ENCODE results near the gene TRIOBP. TPM values are rescaled to one million over a fixed set of nuclear protein-coding genes. Genes with fewer than 3 reads are reported as not detected.
"Not testable (repeated sequence)": the region's sequence is repeated elsewhere in the genome, so short reads cannot be mapped to it uniquely, and the experiment has no call there.

TRIOBP gene
- total RNA-seq, 2 donors from 2014 or later, result 74.7 to 82.2 TPM

- H3K27me3 ChIP-seq (ENCODE audit: control insufficient read depth, insufficient read depth, low read length, poor library complexity, severe bottlenecking), result no peaks in the 10 kb centered on the region
- Mint-ChIP-seq H3K9me3 (peaks cover 4% of the 10 kb centered on the region), H3K4me3 (no peak overlapping the region), H3K27ac (no peak overlapping the region), H3K27me3 (ENCODE audit: insufficient read depth) (no peaks in the 10 kb centered on the region), H3K36me3 (ENCODE audit: low read depth) (peaks cover 61% of the 10 kb centered on the region), H3K4me1 (no peaks in the 10 kb centered on the region)
- 90 to 92% methylated on average over 2 of the region's 2 CpGs for WGBS, 2 experiments (ENCODE audit: insufficient coverage in 1 of 2, insufficient read length in 1 of 2)
- no peak overlapping the region for H3K27ac ChIP-seq (ENCODE audit: low read depth, low read length)
- no peak for TF ChIP-seq CTCF (conservative IDR thresholded peaks at IDR 0.05)
- H3K9me3 ChIP-seq (ENCODE audit: control insufficient read depth, low read length), result peaks cover 7% of the 10 kb centered on the region
- DNase-seq, result no peak
- H3K36me3 ChIP-seq (ENCODE audit: control insufficient read depth, insufficient read depth, low read length), result peaks cover 25% of the 10 kb centered on the region
- H3K9ac ChIP-seq (ENCODE audit: extremely low read depth, low read length, poor library complexity, severe bottlenecking), result no peak overlapping the region
- no peaks in the 10 kb centered on the region for H3K4me1 ChIP-seq (ENCODE audit: control insufficient read depth, insufficient read depth, low read length)
- no peak overlapping the region for H3K4me3 ChIP-seq (ENCODE audit: low read length)
These were observed 17.8 kb downstream of the TRIOBP start for GRCh38 chr22:37714634-37715033.

- 99% methylated on average over 7 of the region's 7 CpGs; no CpG with 5 or more reads in 1 of the 2 experiments for WGBS, 2 experiments (ENCODE audit: insufficient coverage in 1 of 2, insufficient read length in 1 of 2)
- Mint-ChIP-seq H3K27me3 (ENCODE audit: insufficient read depth) (no peaks in the 10 kb centered on the region), H3K9me3 (peaks cover 4% of the 10 kb centered on the region), H3K4me1 (no peaks in the 10 kb centered on the region), H3K4me3 (no peak overlapping the region), H3K36me3 (ENCODE audit: low read depth) (peaks cover 58% of the 10 kb centered on the region), H3K27ac (no peak overlapping the region)
- Histone ChIP-seq H3K9me3 (ENCODE audit: control insufficient read depth, low read length) (peaks cover 7% of the 10 kb centered on the region), H3K27ac (ENCODE audit: low read depth, low read length) (no peak overlapping the region), H3K27me3 (ENCODE audit: control insufficient read depth, insufficient read depth, low read length, poor library complexity, severe bottlenecking) (no peaks in the 10 kb centered on the region), H3K4me3 (ENCODE audit: low read length) (no peak overlapping the region), H3K4me1 (ENCODE audit: control insufficient read depth, insufficient read depth, low read length) (no peaks in the 10 kb centered on the region), H3K9ac (ENCODE audit: extremely low read depth, low read length, poor library complexity, severe bottlenecking) (no peak overlapping the region), H3K36me3 (ENCODE audit: control insufficient read depth, insufficient read depth, low read length) (peaks cover 30% of the 10 kb centered on the region)
- TF ChIP-seq CTCF (conservative IDR thresholded peaks at IDR 0.05), result no peak
- DNase-seq, result no peak
These were observed 18.9 kb downstream of the TRIOBP start for GRCh38 chr22:37715760-37716159.

GRCh38 chr22:37716708-37717107 lies 19.9 kb downstream of the TRIOBP start:
- Histone ChIP-seq H3K4me3 (ENCODE audit: low read length) (no peak overlapping the region), H3K9me3 (ENCODE audit: control insufficient read depth, low read length) (peaks cover 7% of the 10 kb centered on the region), H3K27me3 (ENCODE audit: control insufficient read depth, insufficient read depth, low read length, poor library complexity, severe bottlenecking) (no peaks in the 10 kb centered on the region), H3K27ac (ENCODE audit: low read depth, low read length) (no peak overlapping the region), H3K9ac (ENCODE audit: extremely low read depth, low read length, poor library complexity, severe bottlenecking) (no peak overlapping the region), H3K36me3 (ENCODE audit: control insufficient read depth, insufficient read depth, low read length) (peaks cover 30% of the 10 kb centered on the region), H3K4me1 (ENCODE audit: control insufficient read depth, insufficient read depth, low read length) (no peaks in the 10 kb centered on the region)
- TF ChIP-seq CTCF (conservative IDR thresholded peaks at IDR 0.05), result no peak
- no peak for DNase-seq
- 98 to 100% methylated on average over 5 to 9 of the region's 9 CpGs for WGBS, 2 experiments (ENCODE audit: insufficient coverage in 1 of 2, insufficient read length in 1 of 2)
- Mint-ChIP-seq H3K9me3 (peaks cover 4% of the 10 kb centered on the region), H3K27me3 (ENCODE audit: insufficient read depth) (no peaks in the 10 kb centered on the region), H3K4me3 (no peak overlapping the region), H3K27ac (no peak overlapping the region), H3K4me1 (no peaks in the 10 kb centered on the region), H3K36me3 (ENCODE audit: low read depth) (peaks cover 51% of the 10 kb centered on the region)

- H3K4me3 Mint-ChIP-seq; H3K27me3 Mint-ChIP-seq (ENCODE audit: insufficient read depth); H3K9me3 Mint-ChIP-seq; H3K9ac ChIP-seq (ENCODE audit: extremely low read depth, low read length, poor library complexity, severe bottlenecking); H3K27me3 ChIP-seq (ENCODE audit: control insufficient read depth, insufficient read depth, low read length, poor library complexity, severe bottlenecking); H3K4me3 ChIP-seq (ENCODE audit: low read length); H3K27ac Mint-ChIP-seq; DNase-seq; H3K4me1 ChIP-seq (ENCODE audit: control insufficient read depth, insufficient read depth, low read length); H3K9me3 ChIP-seq (ENCODE audit: control insufficient read depth, low read length); H3K27ac ChIP-seq (ENCODE audit: low read depth, low read length); H3K4me1 Mint-ChIP-seq: not testable (repeated sequence)
- whole genome bisulfite sequencing, 2 experiments (ENCODE audit: insufficient coverage in 1 of 2, insufficient read length in 1 of 2), result 96 to 100% methylated on average over 2 to 7 of the region's 7 CpGs
- peaks cover 49% of the 10 kb centered on the region for H3K36me3 Mint-ChIP-seq (ENCODE audit: low read depth)
- peaks cover 33% of the 10 kb centered on the region for H3K36me3 ChIP-seq (ENCODE audit: control insufficient read depth, insufficient read depth, low read length)
These were observed 20.4 kb downstream of the TRIOBP start for GRCh38 chr22:37717235-37717634.

- not testable (repeated sequence) for H3K4me3 ChIP-seq (ENCODE audit: low read length); H3K27ac ChIP-seq (ENCODE audit: low read depth, low read length); H3K27me3 Mint-ChIP-seq (ENCODE audit: insufficient read depth); H3K4me1 ChIP-seq (ENCODE audit: control insufficient read depth, insufficient read depth, low read length); H3K9ac ChIP-seq (ENCODE audit: extremely low read depth, low read length, poor library complexity, severe bottlenecking); DNase-seq; H3K27me3 ChIP-seq (ENCODE audit: control insufficient read depth, insufficient read depth, low read length, poor library complexity, severe bottlenecking); H3K27ac Mint-ChIP-seq; H3K4me1 Mint-ChIP-seq; H3K9me3 ChIP-seq (ENCODE audit: control insufficient read depth, low read length); H3K4me3 Mint-ChIP-seq; H3K9me3 Mint-ChIP-seq
- peaks cover 33% of the 10 kb centered on the region for H3K36me3 ChIP-seq (ENCODE audit: control insufficient read depth, insufficient read depth, low read length)
- peaks cover 51% of the 10 kb centered on the region for H3K36me3 Mint-ChIP-seq (ENCODE audit: low read depth)
- WGBS, 2 experiments (ENCODE audit: insufficient coverage in 1 of 2, insufficient read length in 1 of 2), result 95 to 99% methylated on average over 19 to 38 of the region's 38 CpGs
These were observed 21.0 kb downstream of the TRIOBP start for GRCh38 chr22:37717746-37718305.

All from endodermal cell (in vitro differentiated cells).